Measurements from ENCODE around the gene ANKRD31.
"Not testable (repeated sequence)": the region's sequence is repeated elsewhere in the genome, so short reads cannot be mapped to it uniquely, and the experiment has no call there.

ANKRD31 gene

DNA sequence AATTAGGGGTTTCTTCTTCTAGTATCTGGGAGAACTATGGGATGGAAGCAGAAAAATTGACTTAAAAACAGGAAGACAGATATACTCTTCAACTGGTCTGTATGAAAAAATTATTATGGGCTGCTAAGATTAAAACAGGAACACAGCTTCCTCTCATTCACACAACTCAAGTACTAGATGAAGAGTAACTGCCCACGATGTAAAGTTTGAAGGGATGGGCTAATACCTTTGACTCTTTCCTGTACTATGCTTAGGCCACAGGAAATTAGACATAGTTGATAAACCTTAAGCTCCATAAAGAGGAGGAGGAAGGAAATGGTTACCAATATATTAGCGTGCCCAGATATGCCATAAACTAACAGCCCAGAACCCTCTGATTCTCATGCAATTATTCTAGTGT lies 88.6 kb downstream of the ANKRD31 start:
- Mint-ChIP-seq H3K27ac (no peak overlapping the region), H3K4me3 (no peak overlapping the region), H3K9me3 (peaks cover 4% of the 10 kb centered on the region), H3K36me3 (no peaks in the 10 kb centered on the region), H3K4me1 (no peaks in the 10 kb centered on the region), H3K27me3 (peaks cover 2% of the 10 kb centered on the region)
- no peak for ATAC-seq (ENCODE audit: low read depth)
- no peak for DNase-seq (ENCODE audit: low spot score in 2 of 2)

DNA sequence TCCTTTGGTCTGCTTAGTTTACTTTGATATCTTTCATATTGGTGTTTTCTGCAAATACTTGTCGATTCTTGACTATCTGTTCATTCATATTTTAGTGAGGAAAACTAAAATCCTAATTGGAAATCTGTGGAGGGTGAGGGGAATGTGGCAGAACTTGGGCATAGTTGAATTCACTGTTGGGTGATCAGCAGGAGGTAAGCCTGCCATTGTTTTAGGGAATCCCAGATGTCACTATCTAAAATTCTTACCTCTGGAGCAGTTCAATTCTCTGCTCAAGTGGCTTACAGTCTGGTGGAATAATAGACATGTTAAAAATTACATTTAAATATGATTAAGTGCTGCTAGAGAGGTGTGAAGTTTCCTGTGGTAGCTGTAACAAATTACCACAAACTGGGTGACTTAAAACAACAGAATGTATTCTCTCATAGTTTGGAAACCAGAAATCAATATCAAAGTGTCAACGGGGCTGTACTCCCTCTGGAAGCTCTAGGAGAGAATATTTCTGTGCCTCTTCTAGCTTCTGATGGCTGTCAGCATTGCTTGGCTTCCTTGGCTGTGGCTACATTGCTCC lies 94.0 kb downstream of the ANKRD31 start:
- Mint-ChIP-seq H3K4me1 (no peaks in the 10 kb centered on the region), H3K27me3 (peaks cover 2% of the 10 kb centered on the region), H3K4me3 (no peak overlapping the region), H3K36me3 (no peaks in the 10 kb centered on the region), H3K9me3 (peaks cover 1% of the 10 kb centered on the region), H3K27ac (no peak overlapping the region)
- DNase-seq (ENCODE audit: low spot score in 2 of 2) (no peak), ATAC-seq (ENCODE audit: low read depth) (no peak)

DNA sequence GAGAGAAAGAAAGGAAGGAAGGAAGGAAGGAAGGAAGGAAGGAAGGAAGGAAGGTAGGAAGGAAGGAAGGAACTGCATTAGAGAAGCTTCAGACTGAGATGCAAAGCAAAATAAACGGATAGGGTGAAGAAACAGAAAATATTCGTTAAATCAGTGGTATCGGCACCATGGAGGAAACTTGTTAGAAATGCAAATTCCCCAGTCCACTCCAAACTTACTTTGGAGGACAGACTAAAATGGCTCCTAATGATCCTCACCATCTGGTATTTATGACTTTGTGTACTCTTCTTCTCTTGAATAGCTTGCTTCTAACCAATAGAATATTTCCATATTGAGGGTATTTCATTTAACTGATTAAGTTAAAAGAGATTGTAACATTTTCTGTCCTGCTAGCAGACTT lies 96.4 kb downstream of the ANKRD31 start:
- no peak overlapping the region for H3K27ac Mint-ChIP-seq
- H3K4me3 Mint-ChIP-seq, result no peak overlapping the region
- peaks cover 1% of the 10 kb centered on the region for H3K9me3 Mint-ChIP-seq
- DNase-seq (ENCODE audit: low spot score in 2 of 2), result no peak
- no peak for ATAC-seq (ENCODE audit: low read depth)
- no peaks in the 10 kb centered on the region for H3K36me3 Mint-ChIP-seq
- peaks cover 2% of the 10 kb centered on the region for H3K27me3 Mint-ChIP-seq
- H3K4me1 Mint-ChIP-seq, result no peaks in the 10 kb centered on the region

DNA sequence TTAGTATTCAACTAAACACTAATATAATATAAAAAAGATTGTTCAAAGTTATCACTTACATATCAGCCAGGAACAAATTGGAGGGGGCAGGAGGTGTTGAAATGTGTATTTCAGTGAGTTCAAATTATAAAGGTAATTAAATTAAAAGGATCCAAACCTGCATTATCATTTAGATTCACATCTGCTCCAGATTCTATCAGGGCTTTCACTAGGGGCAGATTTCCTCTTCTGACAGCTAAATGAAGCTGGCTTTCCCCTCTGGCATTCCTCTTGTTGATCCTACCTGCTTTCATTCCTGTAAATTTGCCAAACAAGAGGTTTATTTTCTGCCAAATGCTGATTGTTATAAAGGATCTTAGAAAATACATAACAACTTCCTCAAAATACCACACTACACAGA lies 98.0 kb downstream of the ANKRD31 start:
- Mint-ChIP-seq H3K27me3 (no peaks in the 10 kb centered on the region), H3K27ac (no peak overlapping the region), H3K4me3 (no peak overlapping the region)

GRCh38 chr5:75130818-75131349 lies 105.8 kb downstream of the ANKRD31 start:
- no peak overlapping the region for H3K27ac Mint-ChIP-seq
- no peak for ATAC-seq (ENCODE audit: low read depth)
- H3K27me3 Mint-ChIP-seq, result peaks cover 1% of the 10 kb centered on the region

More for the DNA sequence above, 98.0 kb downstream of the ANKRD31 start:
- H3K9me3 Mint-ChIP-seq, result no peaks in the 10 kb centered on the region
- no peaks in the 10 kb centered on the region for H3K4me1 Mint-ChIP-seq
- no peaks in the 10 kb centered on the region for H3K36me3 Mint-ChIP-seq
- no peak for ATAC-seq (ENCODE audit: low read depth)
- DNase-seq (ENCODE audit: low spot score in 2 of 2), result no peak

GRCh38 chr5:75116856-75117255 lies 119.8 kb downstream of the ANKRD31 start:
- Mint-ChIP-seq H3K4me1 (no peaks in the 10 kb centered on the region), H3K27ac (no peak overlapping the region), H3K27me3 (no peaks in the 10 kb centered on the region), H3K9me3 (peaks cover 4% of the 10 kb centered on the region), H3K4me3 (no peak overlapping the region), H3K36me3 (no peaks in the 10 kb centered on the region)
- DNase-seq (ENCODE audit: low spot score in 2 of 2) (no peak), ATAC-seq (ENCODE audit: low read depth) (no peak)

More at GRCh38 chr5:75130818-75131349, 105.8 kb downstream of the ANKRD31 start:
- H3K36me3 Mint-ChIP-seq, result peaks cover 3% of the 10 kb centered on the region
- DNase-seq (ENCODE audit: low spot score in 2 of 2), result no peak
- H3K4me1 Mint-ChIP-seq, result no peaks in the 10 kb centered on the region
- peaks cover 2% of the 10 kb centered on the region for H3K9me3 Mint-ChIP-seq
- H3K4me3 Mint-ChIP-seq, result no peak overlapping the region

- DNase-seq (ENCODE audit: low spot score in 2 of 2); H3K4me3 Mint-ChIP-seq; H3K36me3 Mint-ChIP-seq; H3K27ac Mint-ChIP-seq; H3K9me3 Mint-ChIP-seq; H3K4me1 Mint-ChIP-seq; ATAC-seq (ENCODE audit: low read depth); H3K27me3 Mint-ChIP-seq: not testable (repeated sequence)
Measured at GRCh38 chr5:75114311-75114710, 122.4 kb downstream of the ANKRD31 start.

DNA sequence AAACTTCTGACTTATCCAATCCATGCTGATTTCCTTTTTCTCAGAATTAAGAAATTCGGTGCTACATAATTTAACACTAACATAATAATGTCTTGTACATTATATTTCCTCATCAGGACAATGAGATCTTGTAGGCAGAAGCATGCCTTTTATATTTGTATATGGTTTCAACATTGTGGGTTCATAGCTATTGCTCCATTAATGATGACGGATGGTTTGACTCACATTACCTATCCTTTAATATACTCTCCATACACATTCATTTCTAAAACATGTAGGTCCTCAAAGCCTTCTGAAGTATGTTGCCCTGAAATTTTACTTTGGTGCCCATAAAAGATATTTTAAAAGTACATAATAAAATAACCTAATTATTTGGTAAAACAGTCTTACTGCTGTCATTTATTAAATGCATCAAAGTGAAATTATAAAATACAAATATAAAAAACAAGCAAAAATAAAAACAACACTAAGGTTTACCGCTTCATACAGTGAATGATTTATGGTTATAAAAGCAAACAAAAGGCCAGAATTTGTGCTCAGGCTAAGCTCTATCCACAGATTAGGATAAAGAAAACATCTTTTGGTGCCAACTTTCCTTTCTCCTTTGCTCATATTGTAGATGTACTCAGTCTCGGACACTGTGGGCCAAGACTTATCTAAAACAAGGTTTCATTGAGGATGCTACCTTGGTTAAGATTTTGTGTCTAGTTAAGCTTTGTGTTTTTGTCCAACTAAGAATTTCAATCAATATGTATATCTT lies 123.1 kb downstream of the ANKRD31 start:
- Mint-ChIP-seq H3K27ac (no peak overlapping the region), H3K36me3 (no peaks in the 10 kb centered on the region), H3K9me3 (no peaks in the 10 kb centered on the region), H3K4me3 (no peak overlapping the region), H3K4me1 (no peaks in the 10 kb centered on the region), H3K27me3 (no peaks in the 10 kb centered on the region)
- no peak for ATAC-seq (ENCODE audit: low read depth)
- DNase-seq (ENCODE audit: low spot score in 2 of 2), result no peak

GRCh38 chr5:75108931-75109596 lies 127.6 kb downstream of the ANKRD31 start:
- Mint-ChIP-seq H3K36me3 (no peaks in the 10 kb centered on the region), H3K27me3 (peaks cover 2% of the 10 kb centered on the region), H3K4me1 (no peaks in the 10 kb centered on the region), H3K9me3 (no peaks in the 10 kb centered on the region), H3K4me3 (no peak overlapping the region), H3K27ac (no peak overlapping the region)
- DNase-seq (ENCODE audit: low spot score in 2 of 2), result no peak
- no peak for ATAC-seq (ENCODE audit: low read depth)

- Mint-ChIP-seq H3K36me3 (no peaks in the 10 kb centered on the region), H3K27me3 (peaks cover 3% of the 10 kb centered on the region), H3K4me1 (no peaks in the 10 kb centered on the region), H3K4me3 (no peak overlapping the region), H3K9me3 (no peaks in the 10 kb centered on the region), H3K27ac (no peak overlapping the region)
- DNase-seq (ENCODE audit: low spot score in 2 of 2), result no peak
- ATAC-seq (ENCODE audit: low read depth), result no peak
Measured at GRCh38 chr5:75108515-75108914, 128.2 kb downstream of the ANKRD31 start.

GRCh38 chr5:75095956-75096355 lies 140.7 kb downstream of the ANKRD31 start:
- not testable (repeated sequence) for H3K9me3 Mint-ChIP-seq; ATAC-seq (ENCODE audit: low read depth); H3K4me3 Mint-ChIP-seq; H3K27ac Mint-ChIP-seq; H3K27me3 Mint-ChIP-seq; H3K36me3 Mint-ChIP-seq; H3K4me1 Mint-ChIP-seq; DNase-seq (ENCODE audit: low spot score in 2 of 2)

DNA sequence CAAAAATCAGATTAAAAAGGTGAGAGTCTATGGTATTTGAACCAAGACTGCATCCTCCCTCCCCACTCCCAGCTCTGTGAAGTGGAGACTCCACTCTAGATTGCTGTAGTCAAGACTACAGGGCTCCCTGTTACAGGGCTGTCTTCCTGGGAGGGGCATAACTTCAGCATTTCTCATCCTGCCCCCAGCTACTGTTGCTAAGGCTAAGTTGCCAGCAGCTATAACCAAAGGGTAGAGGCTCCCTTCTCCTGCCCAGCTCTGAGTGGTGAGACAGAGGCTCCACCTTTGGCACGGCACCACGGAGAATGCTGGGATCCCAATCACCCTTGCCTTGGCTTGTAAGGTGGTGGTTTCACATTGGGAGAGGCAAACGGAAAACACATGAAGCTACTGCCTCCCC lies 145.1 kb downstream of the ANKRD31 start:
- ATAC-seq (ENCODE audit: low read depth), result no peak
- no peak overlapping the region for H3K4me3 Mint-ChIP-seq
- no peak overlapping the region for H3K27ac Mint-ChIP-seq
- no peak for DNase-seq (ENCODE audit: low spot score in 2 of 2)
- no peaks in the 10 kb centered on the region for H3K36me3 Mint-ChIP-seq
- H3K4me1 Mint-ChIP-seq, result no peaks in the 10 kb centered on the region
- no peaks in the 10 kb centered on the region for H3K9me3 Mint-ChIP-seq
- peaks cover 2% of the 10 kb centered on the region for H3K27me3 Mint-ChIP-seq

DNA sequence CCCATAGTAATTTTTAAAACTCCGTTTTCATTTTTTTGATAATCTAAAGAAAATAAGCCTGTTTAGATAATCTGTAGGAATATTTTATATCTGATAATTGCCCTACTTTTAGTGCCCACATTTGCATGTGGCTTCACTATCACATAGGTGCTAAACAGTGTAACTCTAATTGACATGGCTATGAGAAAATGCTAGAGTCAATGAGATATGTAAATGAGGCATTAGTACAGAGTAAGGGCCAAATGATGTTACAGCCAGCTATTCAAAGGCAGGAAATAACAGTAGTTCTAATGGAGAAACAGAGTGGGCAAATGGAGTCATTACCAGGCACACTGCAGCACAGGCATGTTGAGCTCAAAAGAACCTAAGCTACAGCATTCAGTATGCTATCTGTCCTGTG lies 147.0 kb downstream of the ANKRD31 start:
- no peak overlapping the region for H3K4me3 Mint-ChIP-seq
- peaks cover 6% of the 10 kb centered on the region for H3K27me3 Mint-ChIP-seq
- H3K36me3 Mint-ChIP-seq, result no peaks in the 10 kb centered on the region
- no peaks in the 10 kb centered on the region for H3K4me1 Mint-ChIP-seq
- H3K27ac Mint-ChIP-seq, result no peak overlapping the region
- ATAC-seq (ENCODE audit: low read depth) (no peak), DNase-seq (ENCODE audit: low spot score in 2 of 2) (no peak)
- H3K9me3 Mint-ChIP-seq, result no peaks in the 10 kb centered on the region

DNA sequence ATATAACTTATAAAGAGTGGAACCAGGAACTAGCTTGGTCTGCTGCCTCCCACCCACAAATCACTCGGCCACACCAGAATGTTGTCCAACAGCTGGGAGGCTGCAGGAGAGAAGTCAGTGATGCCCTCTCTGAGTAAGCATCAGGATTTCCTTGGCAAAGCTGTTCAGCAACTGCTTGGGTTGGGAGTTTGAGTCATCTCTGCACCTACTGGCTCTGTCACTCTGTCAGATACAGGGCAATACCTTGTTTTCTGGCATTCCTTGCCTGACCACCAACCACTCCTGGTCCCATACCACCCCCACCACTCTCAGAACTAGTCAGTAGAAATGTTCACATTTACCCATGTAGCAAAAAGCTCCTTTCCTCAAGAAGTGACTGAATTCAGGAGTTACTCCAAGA lies 147.5 kb downstream of the ANKRD31 start:
- Mint-ChIP-seq H3K4me3 (no peak overlapping the region), H3K9me3 (no peaks in the 10 kb centered on the region), H3K4me1 (no peaks in the 10 kb centered on the region), H3K36me3 (no peaks in the 10 kb centered on the region), H3K27ac (no peak overlapping the region), H3K27me3 (peaks cover 6% of the 10 kb centered on the region)
- ATAC-seq (ENCODE audit: low read depth) (no peak), DNase-seq (ENCODE audit: low spot score in 2 of 2) (no peak)
